IPS DF 6.9 (cell line): Measurements from ENCODE around the gene FGFR3.

Source experiments
- DNase-seq: peaks from one replicate; pipeline ENCODE4 v3.0.0-alpha.2; 2013; ENCODE audit warnings: low read depth, low spot score
- H3K27ac ChIP-seq: one replicate; pipeline ENCODE4 v1.5.1; 2013; ENCODE audit warnings: low read length, control low read depth
- H3K27me3 ChIP-seq: 2 replicates; pipeline ENCODE4 v1.6.1; 2013; ENCODE audit warnings: mild to moderate bottlenecking, low read length; ENCODE audit not compliant: control insufficient read depth, insufficient read depth
- H3K36me3 ChIP-seq: 2 replicates; pipeline ENCODE4 v1.6.1; 2013; ENCODE audit warnings: low read length; ENCODE audit not compliant: control insufficient read depth, insufficient read depth
- H3K4me1 ChIP-seq: 2 replicates; pipeline ENCODE4 v1.6.1; 2013; ENCODE audit warnings: low read length; ENCODE audit not compliant: control insufficient read depth, insufficient read depth
- H3K4me3 ChIP-seq: 2 replicates; pipeline ENCODE4 v1.5.1; 2013; ENCODE audit warnings: mild to moderate bottlenecking, low read length
- H3K9me3 ChIP-seq: 2 replicates; pipeline ENCODE4 v1.6.1; 2013; ENCODE audit warnings: low read length, inconsistent platforms; ENCODE audit not compliant: control insufficient read depth, insufficient read depth
- WGBS: extraction: QIAGEN DNeasy Blood & Tissue Kit; methylation state at CpG from one replicate; pipeline ENCODE4 v1.1.7; 2013; ENCODE audit warnings: mixed read lengths, missing lambda C conversion rate; ENCODE audit not compliant: insufficient read length, insufficient coverage; 5-methylcytosine and 5-hydroxymethylcytosine counted together

The FGFR3 gene

DNA sequence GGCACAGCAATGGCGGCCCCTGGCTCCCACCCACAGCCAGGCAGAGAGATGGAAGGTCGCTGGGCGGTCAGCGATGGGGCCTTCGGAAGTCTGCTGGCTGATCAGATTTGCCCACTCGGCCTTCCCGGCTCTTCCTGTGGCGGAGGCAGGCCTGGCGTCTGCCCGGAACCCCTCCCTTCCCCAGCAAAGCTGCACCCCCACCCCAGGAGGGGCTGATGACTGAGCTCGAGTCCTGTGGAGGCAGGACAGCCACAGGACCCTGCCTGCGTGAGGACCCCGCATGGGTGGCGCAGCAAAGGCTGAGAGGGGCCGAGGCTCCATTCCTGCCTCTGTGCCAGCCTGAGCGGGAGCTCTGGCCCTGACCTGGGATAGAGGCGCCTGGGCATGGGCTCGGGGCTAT lies 37.0 kb upstream of the FGFR3 start:
- H3K4me1 ChIP-seq = peaks cover 8% of the 10 kb centered on the region
- no peaks in the 10 kb centered on the region for H3K9me3 ChIP-seq
- no peak for DNase-seq
- H3K4me3 ChIP-seq = no peak overlapping the region
- WGBS = no CpG with 5 or more reads among the region's 18 CpGs
- H3K36me3 ChIP-seq = no peaks in the 10 kb centered on the region; the same call in 1 of the 2 replicates
- no peaks in the 10 kb centered on the region for H3K27me3 ChIP-seq
- no peak overlapping the region for H3K27ac ChIP-seq

- Histone ChIP-seq H3K27ac (no peak overlapping the region), H3K36me3 (no peaks in the 10 kb centered on the region; the same call in 1 of the 2 replicates), H3K4me3 (no peak overlapping the region), H3K9me3 (no peaks in the 10 kb centered on the region), H3K27me3 (no peaks in the 10 kb centered on the region), H3K4me1 (peaks cover 6% of the 10 kb centered on the region)
- DNase-seq = no peak
- no CpG with 5 or more reads among the region's 20 CpGs for WGBS
These were observed 36.0 kb upstream of the FGFR3 start for GRCh38 chr4:1756893-1757779.

GRCh38 chr4:1757836-1758235 lies 35.3 kb upstream of the FGFR3 start:
- H3K4me1 ChIP-seq = no peaks in the 10 kb centered on the region; the same call in 1 of the 2 replicates
- no peak overlapping the region for H3K4me3 ChIP-seq
- no peaks in the 10 kb centered on the region for H3K27me3 ChIP-seq
- no peaks in the 10 kb centered on the region; the same call in 1 of the 2 replicates for H3K36me3 ChIP-seq
- no peaks in the 10 kb centered on the region for H3K9me3 ChIP-seq
- H3K27ac ChIP-seq = no peak overlapping the region
- no peak for DNase-seq
- no CpG with 5 or more reads among the region's 17 CpGs for WGBS

DNA sequence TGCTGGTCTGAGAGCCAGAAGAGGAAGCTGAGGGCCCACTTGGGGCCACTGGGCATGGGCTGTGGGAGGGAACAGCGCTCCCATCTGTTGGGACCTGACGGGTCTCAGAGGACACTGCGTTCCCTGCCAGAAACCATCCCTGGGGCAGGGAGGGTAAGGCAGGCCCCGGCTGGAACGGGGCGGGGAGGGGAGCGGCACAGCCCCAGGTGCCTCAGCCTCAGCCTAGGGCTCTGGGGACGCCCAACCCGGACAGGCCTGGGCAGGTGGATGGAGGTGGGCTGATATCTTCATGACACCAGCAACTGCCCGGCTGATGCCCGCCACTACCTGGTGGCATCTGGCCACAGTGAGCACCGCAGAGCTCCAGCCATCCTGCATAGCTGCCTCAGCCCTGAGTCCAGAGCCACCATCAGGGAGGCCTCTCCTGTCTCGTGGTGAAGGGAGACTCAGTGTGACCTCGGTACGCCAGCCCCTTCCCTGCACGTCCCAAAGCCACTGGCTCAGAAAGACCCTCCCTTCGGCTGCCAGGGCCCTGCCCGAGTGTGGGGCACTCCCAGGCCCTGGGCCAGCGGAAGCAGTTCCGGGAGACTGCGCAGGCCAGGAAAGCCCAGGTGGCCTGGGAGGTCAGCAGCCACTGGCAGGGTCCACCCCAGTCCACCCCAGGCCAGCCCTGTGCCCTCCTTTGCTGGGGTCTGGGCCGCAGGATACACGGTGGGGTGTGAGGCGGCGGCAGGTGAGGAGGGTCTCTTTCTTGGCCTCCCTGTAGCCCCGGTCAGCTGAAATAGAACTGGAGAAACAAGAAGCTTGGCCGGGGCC lies 34.6 kb upstream of the FGFR3 start:
- Histone ChIP-seq H3K4me1 (no peaks in the 10 kb centered on the region; the same call in 1 of the 2 replicates), H3K9me3 (no peaks in the 10 kb centered on the region), H3K4me3 (no peak overlapping the region), H3K27ac (no peak overlapping the region), H3K36me3 (no peaks in the 10 kb centered on the region; the same call in 1 of the 2 replicates), H3K27me3 (no peaks in the 10 kb centered on the region)
- WGBS = no CpG with 5 or more reads among the region's 27 CpGs
- DNase-seq = no peak

DNA sequence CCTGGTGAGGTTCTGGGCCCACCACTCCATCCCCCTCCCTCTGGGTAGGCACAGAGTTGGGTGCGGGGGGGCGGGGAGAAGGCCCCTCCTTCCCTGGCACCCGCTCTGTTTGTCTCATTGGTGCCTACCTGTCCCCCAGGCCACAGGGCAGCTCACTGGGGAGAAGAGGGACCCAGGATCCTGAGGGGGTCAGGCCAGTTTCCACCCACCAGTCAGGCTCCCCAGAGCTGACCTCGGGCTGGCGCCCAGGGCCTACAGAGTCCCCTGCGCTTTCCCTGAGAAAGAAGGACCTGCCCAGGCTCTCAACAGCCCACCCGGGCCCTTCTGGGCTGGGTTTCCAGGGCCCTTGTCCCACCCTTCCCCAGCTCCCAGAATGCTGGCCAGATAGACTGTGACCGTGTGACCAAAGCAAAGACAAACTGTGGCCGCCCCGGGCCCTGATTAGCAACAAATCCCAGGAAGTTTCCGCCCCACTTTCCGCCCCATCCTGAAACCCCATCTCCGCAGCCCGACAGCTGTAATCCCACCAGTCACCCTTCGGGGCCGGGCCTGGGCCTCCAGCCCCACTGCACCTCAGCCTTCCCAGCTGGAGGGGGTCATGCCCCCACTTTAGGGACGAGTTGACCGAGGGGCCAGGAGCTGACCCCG lies 33.8 kb upstream of the FGFR3 start:
- no peak for DNase-seq
- no peak overlapping the region for H3K4me3 ChIP-seq
- H3K9me3 ChIP-seq = no peaks in the 10 kb centered on the region
- WGBS = no CpG with 5 or more reads among the region's 19 CpGs
- H3K27ac ChIP-seq = no peak overlapping the region
- H3K36me3 ChIP-seq = no peaks in the 10 kb centered on the region
- peaks cover 1% of the 10 kb centered on the region; the same call in 1 of the 2 replicates for H3K4me1 ChIP-seq
- H3K27me3 ChIP-seq = no peaks in the 10 kb centered on the region

GRCh38 chr4:1759818-1760223 lies 33.3 kb upstream of the FGFR3 start:
- no CpG with 5 or more reads among the region's 13 CpGs for WGBS
- peaks cover 1% of the 10 kb centered on the region; the same call in 1 of the 2 replicates for H3K4me1 ChIP-seq
- H3K4me3 ChIP-seq = no peak overlapping the region
- no peaks in the 10 kb centered on the region for H3K36me3 ChIP-seq
- no peaks in the 10 kb centered on the region for H3K27me3 ChIP-seq
- H3K27ac ChIP-seq = no peak overlapping the region
- H3K9me3 ChIP-seq = no peaks in the 10 kb centered on the region
- DNase-seq = no peak

- peaks cover 3% of the 10 kb centered on the region; the same call in 1 of the 2 replicates for H3K4me1 ChIP-seq
These were observed 32.5 kb upstream of the FGFR3 start for GRCh38 chr4:1760521-1761071.

DNA sequence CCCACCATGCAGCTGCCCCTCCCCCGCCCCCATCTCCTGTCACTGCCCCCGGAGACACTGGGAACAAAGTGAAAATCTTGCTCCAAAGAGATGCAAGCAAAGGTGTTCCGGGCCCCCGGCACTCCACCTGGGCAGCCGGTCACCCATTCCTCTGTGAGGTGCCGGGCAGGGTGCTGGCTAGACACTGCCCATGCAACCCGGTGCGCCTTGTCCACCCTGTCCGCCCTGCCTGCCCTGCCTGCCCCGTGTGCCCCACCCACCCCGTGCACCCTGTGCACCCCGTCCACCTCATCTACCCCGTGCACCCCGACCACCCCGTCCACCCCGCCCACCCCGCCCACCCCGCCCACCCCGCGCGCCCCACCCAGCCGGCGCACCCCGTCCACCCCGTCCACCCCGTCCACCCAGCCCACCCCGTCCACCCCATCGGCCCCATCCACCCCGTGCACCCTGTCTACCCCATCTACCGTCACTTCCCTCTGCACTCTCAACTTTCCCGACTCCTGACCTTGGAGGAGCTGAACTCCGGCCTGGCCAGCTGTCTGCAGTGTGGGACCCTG lies 31.9 kb upstream of the FGFR3 start:
- H3K4me3 ChIP-seq = no peak overlapping the region
- DNase-seq = no peak
- H3K27ac ChIP-seq = no peak overlapping the region
- WGBS = no CpG with 5 or more reads among the region's 32 CpGs
- no peaks in the 10 kb centered on the region for H3K9me3 ChIP-seq
- H3K4me1 ChIP-seq = peaks cover 9% of the 10 kb centered on the region
- H3K27me3 ChIP-seq = no peaks in the 10 kb centered on the region
- no peaks in the 10 kb centered on the region for H3K36me3 ChIP-seq

More at GRCh38 chr4:1760521-1761071, 32.5 kb upstream of the FGFR3 start:
- no CpG with 5 or more reads among the region's 25 CpGs for WGBS
- Histone ChIP-seq H3K27me3 (no peaks in the 10 kb centered on the region), H3K9me3 (no peaks in the 10 kb centered on the region), H3K4me3 (no peak overlapping the region), H3K36me3 (no peaks in the 10 kb centered on the region), H3K27ac (no peak overlapping the region)
- no peak for DNase-seq

GRCh38 chr4:1762264-1763010 lies 30.7 kb upstream of the FGFR3 start:
- peaks cover 12% of the 10 kb centered on the region for H3K4me1 ChIP-seq
- H3K4me3 ChIP-seq = no peak overlapping the region
- no peaks in the 10 kb centered on the region for H3K36me3 ChIP-seq
- WGBS = no CpG with 5 or more reads among the region's 20 CpGs
- no peaks in the 10 kb centered on the region for H3K9me3 ChIP-seq
- DNase-seq = no peak
- no peaks in the 10 kb centered on the region for H3K27me3 ChIP-seq
- no peak overlapping the region for H3K27ac ChIP-seq
